GM18517 (cell line): ENCODE results near the gene XRCC6.
"Not testable (repeated sequence)": the region's sequence is repeated elsewhere in the genome, so short reads cannot be mapped to it uniquely, and the experiment has no call there.

ENCODE experiments used
- ATAC-seq: cut with Tn5 transposase; IDR thresholded peaks from one replicate; pipeline ENCODE4 v1.9.1; 2021; ENCODE audit warnings: mild to moderate bottlenecking, moderate library complexity; ENCODE audit not compliant: unreplicated experiment

Gene XRCC6

DNA sequence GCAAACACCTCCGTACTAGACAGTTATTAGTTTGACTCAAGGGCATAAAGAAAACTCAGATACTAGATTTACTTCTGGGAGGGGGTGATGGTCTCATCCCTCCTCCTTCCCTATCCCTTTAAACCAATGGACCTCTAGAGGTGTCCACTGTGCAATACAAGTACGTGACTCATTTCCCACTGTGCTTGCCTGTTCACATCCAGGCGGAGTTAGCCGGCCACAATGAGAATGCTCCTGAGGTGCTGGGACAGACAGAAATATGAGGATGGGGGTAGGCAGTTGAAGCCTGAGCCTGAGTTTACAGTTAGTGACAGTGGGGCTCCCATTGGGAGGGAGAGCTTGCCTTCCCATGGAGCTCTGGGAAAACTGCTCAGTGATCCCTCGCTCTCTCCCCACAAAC is 23.0 kb upstream of the XRCC6 start:
- no peak for ATAC-seq

- ATAC-seq: no peak
These were observed 22.0 kb upstream of the XRCC6 start for GRCh38 chr22:41598891-41599635.

DNA sequence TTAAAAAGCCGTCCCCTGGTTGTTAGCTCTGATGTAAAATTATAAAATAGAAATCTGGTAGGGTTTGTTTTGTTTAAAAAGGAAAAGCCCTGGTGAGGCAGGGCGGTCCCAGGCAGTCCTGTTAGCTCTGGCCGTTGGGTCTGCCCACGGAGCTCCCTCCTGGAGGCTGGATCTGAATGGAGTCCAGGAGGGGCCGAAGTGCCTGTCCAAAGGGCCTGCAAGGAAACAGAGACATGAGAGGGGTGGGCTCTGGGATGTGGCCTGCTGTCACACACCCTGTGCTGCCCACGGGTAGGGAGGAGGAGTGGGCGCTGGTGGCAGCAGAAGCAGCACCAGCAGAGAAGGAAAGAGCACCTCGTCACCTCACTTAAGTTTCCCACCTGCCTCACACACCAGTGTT is 20.1 kb upstream of the XRCC6 start:
- no peak for ATAC-seq

GRCh38 chr22:41603873-41604332 is 17.2 kb upstream of the XRCC6 start:
- no peak for ATAC-seq

DNA sequence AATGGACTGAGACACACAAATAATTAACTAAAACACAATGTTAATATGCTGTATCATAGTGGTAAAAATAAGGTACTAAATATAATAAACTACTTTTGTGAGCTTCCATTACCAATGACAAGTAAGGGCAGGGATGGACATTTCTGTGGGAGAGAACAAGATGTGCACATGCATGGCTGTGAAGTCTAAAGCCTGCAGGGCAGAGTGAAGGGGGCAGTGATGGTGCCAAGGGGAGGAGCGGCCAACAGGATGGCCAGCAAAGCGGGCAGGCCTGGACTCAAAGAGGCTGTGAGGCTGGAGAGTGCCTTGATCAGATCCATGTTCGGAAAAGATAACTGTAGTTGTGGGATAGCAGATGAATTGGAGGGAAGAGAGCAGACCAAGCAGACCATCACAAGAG is 12.7 kb upstream of the XRCC6 start:
- no peak for ATAC-seq

- ATAC-seq: no peak
These were observed 8.3 kb upstream of the XRCC6 start for GRCh38 chr22:41612603-41613306.

DNA sequence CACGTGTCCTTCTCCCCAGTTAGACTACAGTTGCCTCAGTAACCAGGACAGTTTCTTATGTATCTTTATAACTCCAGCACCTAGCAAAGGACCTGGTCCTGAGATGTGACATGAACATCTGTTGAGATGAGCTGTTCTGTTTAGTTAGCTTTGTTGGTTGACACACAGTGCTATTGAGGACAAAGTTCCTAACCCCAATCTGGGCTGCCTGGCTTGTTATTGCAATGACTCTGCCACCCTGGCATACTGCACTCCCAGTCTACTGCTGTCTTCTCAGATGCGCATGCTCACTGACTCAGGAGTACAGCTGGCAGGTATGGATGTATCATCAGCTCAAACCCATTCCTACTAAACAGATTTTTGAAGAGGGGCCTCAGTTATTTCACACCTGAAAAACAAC is 7.6 kb upstream of the XRCC6 start:
- ATAC-seq: no peak

DNA sequence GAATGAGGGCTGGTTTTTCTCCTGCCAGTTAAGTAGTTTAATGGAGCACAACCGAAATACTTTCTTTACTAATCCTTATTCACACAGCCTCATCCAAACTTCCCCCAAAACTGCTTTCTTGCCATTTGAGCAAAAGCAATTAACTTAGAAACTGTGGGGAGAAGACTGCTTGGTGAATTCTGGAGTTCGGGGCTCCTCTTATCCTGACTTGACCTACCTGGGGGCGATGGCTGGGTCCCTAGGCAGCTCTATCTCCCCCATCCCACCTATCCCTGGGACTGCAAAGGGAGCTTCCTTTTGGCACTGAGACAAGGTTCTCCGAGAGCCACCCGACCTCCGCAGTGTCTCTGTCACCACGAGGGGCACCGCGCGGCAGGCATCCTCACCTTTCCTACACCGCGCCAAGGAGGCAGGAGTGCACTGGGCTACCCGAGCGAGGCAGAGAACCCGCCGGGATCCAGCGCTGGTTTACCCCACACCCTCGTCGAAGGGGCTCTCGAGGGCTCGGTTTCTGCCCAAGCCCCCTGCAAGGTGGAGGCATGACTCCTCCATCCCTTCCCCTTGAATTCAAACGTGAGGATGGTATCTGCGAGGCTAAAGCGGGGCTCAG is 1.0 kb upstream of the XRCC6 start:
- peak; percentile 8 for ATAC-seq

DNA sequence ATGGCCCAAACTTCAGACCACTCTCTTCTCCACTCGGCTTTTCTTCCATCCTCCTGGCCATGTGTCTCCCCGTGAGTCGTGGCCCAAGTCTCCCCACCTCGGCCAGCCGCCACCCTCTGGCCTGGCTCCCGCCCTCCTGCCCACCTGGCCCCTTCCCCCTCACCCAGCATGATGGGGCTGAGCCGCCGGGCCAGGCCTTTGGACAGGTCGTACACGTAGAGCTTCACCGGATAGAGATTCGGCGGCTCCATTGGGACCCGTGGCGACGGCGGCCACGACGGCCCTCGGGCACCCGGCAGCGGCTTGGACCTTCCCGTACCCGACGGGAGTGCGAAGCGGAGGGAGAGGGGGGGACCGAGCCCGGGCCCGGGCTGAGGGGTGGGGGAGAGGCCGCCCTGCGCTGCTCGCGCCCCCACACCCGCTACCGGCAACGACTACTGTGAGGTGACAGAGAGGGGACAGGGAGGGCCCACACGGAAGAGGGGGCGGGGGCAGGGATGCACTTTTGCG is 451 bp upstream of the XRCC6 start, which contains the start of gene DESI1:
Gene DESI1, minus strand, starts transcription at position 455 of the 510 bp plus-strand sequence. Its CDS starts 204 bp downstream, at position 251.
- ATAC-seq: peak; percentile 4

GRCh38 chr22:41621911-41622179 is 750 bp downstream of the XRCC6 start:
- no peak for ATAC-seq

- no peak for ATAC-seq
These were observed 4.5 kb downstream of the XRCC6 start for GRCh38 chr22:41625577-41625976.

GRCh38 chr22:41631115-41631514 is 10.0 kb downstream of the XRCC6 start:
- not testable (repeated sequence) for ATAC-seq

DNA sequence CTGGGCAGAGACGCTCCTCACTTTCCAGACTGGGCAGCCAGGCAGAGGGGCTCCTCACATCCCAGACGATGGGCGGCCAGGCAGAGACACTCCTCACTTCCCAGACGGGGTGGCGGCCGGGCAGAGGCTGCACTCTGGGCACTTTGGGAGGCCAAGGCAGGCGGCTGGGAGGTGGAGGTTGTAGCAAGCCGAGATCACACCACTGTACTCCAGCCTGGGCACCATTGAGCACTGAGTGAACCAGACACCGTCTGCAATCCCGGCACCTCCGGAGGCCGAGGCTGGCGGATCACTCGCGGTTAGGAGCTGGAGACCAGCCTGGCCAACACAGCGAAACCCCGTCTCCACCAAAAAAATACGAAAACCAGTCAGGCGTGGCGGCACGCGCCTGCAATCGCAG is 10.5 kb downstream of the XRCC6 start:
- ATAC-seq: not testable (repeated sequence)

DNA sequence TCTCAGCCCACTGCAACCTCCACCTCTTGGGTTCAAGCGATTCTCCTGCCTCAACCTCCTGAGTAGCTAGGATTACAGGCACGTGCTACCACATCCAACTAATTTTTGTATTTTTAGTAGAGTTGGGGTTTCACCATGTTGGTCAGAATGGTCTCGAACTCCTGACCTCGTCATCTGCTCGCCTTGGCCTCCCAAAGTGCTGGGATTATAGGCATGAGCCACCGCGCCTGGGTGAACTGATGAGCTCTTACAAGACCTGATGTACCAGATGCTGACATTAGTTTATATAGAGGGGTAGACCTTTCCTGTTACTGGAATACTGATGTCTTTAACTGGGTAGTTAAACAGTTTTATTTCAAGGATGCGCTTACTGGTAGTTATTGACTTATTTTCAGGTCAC is 13.5 kb downstream of the XRCC6 start:
- not testable (repeated sequence) for ATAC-seq

DNA sequence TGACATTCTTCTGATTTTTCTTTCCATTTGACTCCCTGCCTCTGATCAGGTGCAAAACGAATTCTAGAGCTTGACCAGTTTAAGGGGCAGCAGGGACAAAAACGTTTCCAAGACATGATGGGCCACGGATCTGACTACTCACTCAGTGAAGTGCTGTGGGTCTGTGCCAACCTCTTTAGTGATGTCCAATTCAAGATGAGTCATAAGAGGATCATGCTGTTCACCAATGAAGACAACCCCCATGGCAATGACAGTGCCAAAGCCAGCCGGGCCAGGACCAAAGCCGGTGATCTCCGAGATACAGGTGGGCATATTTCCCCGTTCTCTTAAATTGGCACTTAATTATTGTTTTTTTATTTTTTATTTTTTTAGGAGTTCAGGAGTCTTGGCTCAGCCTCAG is 15.4 kb downstream of the XRCC6 start:
- no peak for ATAC-seq

DNA sequence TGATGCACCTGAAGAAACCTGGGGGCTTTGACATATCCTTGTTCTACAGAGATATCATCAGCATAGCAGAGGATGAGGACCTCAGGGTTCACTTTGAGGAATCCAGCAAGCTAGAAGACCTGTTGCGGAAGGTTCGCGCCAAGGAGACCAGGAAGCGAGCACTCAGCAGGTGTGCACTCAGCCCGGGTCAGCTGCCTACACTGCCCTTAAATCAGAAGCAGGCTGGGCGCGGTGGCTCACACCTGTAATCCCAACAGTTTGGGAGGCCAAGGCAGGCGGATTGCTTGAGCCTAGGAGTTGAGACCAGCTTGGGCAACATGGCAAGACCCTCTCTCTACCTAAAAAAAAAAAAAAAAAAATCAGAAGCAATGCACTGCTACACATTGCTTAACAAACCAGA is 16.5 kb downstream of the XRCC6 start:
- not testable (repeated sequence) for ATAC-seq

DNA sequence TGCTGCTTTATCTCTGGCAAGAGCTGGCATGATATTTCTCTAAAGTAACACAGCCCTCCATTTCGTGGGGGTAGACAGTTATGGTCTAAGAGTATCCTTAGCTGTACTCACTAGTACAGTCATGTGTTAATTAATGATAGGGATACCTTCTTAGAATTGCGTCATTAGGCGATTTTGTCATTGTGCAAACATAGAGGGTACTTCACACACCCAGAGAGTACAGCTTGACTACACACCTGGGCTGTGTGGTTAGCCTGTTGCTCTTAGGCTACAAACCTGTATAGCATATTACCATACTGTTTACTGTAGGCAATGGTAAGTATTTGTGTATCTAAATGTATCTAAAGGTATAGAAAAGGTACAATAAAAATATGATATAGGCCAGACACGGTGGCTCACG is 17.0 kb downstream of the XRCC6 start:
- no peak for ATAC-seq

GRCh38 chr22:41638748-41639147 is 17.7 kb downstream of the XRCC6 start:
- ATAC-seq: no peak

- no peak for ATAC-seq
These were observed 20.8 kb downstream of the XRCC6 start for GRCh38 chr22:41641854-41642253.

GRCh38 chr22:41642331-41643110 is 21.4 kb downstream of the XRCC6 start:
- ATAC-seq: no peak

- no peak for ATAC-seq
These were observed 26.7 kb downstream of the XRCC6 start for GRCh38 chr22:41647771-41648170.
